GM12872 (cell line): ENCODE results near the gene GUK1.

ENCODE experiments used
- TF ChIP-seq, protein P1 (sequence below): IDR thresholded peaks from 3 replicates; pipeline ENCODE4 v1.5.1; 2011; ENCODE audit warnings: low read depth, mild to moderate bottlenecking, low read length, moderate library complexity; ENCODE audit not compliant: insufficient read depth

The GUK1 gene

DNA sequence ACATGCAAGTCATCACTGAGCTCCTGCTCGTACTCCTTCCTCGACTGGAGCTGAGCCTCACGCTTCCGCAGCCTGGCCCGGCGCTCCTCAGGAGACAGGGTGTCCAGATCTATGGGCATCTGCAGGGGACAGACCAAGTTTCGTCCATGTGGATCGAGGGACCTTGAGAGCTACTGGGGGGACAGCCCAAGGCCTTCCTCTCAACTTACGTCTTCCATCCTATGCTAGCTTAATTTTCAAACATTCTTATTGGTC lies 33.4 kb upstream of the GUK1 start:
- TF ChIP-seq, protein P1, sequence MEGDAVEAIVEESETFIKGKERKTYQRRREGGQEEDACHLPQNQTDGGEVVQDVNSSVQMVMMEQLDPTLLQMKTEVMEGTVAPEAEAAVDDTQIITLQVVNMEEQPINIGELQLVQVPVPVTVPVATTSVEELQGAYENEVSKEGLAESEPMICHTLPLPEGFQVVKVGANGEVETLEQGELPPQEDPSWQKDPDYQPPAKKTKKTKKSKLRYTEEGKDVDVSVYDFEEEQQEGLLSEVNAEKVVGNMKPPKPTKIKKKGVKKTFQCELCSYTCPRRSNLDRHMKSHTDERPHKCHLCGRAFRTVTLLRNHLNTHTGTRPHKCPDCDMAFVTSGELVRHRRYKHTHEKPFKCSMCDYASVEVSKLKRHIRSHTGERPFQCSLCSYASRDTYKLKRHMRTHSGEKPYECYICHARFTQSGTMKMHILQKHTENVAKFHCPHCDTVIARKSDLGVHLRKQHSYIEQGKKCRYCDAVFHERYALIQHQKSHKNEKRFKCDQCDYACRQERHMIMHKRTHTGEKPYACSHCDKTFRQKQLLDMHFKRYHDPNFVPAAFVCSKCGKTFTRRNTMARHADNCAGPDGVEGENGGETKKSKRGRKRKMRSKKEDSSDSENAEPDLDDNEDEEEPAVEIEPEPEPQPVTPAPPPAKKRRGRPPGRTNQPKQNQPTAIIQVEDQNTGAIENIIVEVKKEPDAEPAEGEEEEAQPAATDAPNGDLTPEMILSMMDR: no peak

DNA sequence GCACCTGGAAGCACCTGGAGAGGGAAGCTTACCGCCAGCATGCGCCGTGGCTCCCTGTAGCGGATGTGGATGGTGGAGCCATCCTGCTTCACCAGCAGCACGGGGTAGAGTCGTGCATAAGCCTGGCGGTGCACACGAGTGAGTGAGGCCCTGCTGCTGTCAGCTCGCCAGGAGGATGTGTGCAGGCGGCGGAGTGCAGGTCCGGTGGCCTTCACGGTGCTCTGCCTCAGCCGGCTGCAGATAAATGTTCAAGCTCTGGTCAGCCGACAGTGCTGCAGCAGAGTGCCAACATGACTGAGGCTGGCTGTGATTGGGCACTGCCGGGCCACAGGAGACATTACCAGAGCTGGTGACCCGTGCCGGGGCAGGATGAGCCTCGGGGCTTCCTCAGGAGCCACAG lies 32.4 kb upstream of the GUK1 start:
- TF ChIP-seq, protein P1: no peak

DNA sequence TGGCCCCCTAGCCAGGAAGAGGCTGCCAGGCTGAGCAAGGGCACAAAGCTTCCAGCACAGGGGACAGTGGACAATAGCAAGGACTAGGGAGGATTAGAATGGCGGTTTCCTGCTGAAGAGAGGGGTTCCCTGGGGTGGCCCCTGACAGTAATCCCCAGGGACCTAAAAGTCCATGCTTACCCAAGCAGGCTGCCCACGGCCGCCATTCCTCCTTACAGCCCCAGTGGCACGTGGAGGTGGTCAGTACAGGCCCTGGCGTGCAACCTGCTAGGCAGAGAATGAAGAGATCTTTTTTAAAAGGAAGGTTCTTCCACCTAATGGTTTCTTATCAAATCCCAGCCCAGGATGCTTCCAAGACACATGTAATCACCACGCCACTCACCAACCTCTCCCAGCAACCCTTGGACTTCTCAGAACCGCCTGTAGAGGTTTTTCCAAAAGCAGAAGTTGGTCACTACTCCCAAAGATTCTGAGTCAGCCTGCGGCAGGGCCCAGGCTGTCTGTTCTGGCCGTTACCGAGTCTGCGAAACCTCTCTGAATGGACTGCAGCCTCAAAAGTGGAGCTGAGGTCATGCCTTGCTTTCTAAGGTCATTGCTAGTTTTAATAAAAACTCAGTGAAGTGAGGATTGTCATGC lies 31.9 kb upstream of the GUK1 start:
- TF ChIP-seq, protein P1: no peak

DNA sequence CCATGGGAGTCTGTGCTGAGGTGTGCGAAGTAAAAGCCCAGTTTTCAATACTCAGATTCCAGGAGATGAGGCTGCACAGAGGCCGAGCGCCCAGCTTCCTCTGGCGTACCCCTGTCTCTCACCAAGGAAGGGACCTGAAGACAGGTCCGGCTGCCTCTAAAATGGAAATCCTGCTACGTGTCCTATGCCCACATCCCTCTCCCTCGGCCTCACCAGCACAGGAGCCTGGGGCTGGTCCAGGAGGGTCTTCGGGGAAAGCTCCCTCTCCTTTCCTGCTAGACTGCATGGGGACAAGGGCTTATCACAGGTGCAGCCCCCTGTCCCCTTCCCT lies 31.4 kb upstream of the GUK1 start:
- TF ChIP-seq, protein P1: no peak

DNA sequence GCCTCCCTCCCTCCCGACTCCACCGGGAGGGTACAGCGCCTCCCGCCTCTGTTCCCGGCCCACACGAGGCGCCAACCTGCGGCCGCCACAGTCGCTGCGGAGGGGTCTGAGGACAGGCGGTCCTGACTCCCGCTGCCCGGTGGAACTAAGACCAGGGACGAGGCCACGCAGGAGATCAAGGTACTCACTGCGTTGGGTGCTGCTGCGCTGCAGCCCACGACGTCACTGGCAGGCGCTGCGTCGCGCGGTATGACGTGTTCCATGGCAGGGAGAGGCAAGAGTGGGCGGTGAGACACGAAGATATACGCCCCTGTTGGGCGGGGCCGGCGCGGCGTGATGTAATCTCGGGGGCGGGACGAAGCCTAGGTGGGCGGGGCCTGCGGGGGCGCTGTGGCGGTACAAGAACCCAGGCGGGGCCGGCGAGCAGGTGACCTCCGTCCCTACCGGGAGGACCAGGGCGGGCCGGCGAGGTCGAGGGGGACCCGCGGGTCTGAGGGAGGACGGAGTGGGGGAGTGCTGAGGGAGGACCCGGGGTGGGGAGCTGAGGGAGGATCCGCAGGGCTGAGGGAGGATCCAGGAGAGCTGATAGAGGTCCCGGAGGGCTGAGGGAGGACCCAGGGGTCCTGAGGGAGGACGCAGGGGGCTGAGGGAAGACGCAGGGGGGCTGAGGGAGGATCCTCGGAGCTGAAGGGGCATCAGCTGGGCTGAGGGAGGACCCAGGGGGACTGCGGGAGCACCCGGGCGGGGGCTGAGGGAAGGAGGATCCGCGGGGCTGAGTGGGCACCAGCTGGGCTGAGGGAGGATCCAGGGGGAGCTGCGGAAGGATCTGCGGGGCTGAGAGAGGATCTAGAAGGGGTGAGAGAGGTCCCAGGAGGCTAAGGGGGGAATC lies 30.8 kb upstream of the GUK1 start, which contains the start of gene MRPL55:
MRPL55 (minus strand) TSS at position 227 of the 889 bp plus-strand sequence. CDS start 1,039 bp downstream, outside the sequence.
- TF ChIP-seq, protein P1: no peak

DNA sequence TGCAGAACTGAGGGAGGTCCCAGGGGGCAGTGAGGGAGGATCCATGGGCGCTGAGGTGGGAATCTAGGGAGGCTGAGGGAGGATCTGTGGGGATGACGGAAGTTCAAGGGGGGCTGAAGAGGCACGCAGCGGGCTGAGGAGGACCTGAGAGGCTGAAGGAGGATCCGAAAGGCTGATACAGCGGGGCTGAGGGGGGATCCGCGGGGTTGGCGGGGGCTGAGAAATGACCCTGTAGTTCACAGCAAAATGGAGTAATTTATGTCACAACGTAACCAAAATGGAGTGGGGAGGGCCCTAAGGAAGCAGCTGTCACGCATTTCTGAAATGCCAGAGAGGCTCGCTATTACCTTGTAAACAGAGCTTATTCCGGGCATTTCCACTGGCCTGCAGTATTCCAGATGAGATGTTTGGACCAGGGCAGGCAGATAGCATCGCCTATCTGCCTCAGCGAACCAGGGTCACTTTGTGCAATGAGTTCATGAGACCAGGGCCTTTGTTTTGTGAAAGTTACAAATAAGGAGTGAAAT lies 30.1 kb upstream of the GUK1 start:
- TF ChIP-seq, protein P1: no peak

DNA sequence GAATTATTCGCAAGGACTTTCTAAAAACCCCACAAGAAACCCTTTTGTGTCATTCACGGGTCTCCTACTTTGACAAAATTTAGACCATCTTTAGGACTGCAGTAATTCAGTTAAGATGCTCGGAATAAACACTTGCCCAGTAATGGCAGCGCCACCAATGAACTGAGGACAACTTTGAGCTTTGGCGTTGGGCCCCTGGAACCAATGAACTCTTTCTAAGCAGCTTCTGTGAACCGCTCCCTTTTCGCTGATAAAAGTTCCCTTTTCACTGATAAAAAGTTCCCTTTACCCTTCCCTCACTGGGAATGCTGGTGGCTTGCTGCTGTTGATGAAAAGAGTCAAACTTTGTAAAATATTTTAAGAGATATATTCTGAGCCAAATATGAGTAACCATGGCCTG lies 29.5 kb upstream of the GUK1 start:
- TF ChIP-seq, protein P1: no peak
